ENCODE measurements around the gene CMTR2. TPM values are rescaled to one million over a fixed set of nuclear protein-coding genes. Genes with fewer than 3 reads are reported as not detected.

The CMTR2 gene
- total and polyA plus RNA-seq, 2 donors (not counting 1 experiment from before 2014, with no cell fraction given), result 10.1 to 41.3 TPM

- peak; percentile 28 for ATAC-seq (ENCODE audit: low read depth)
- peak overlapping the region; percentile 16 for H3K4me3 Mint-ChIP-seq
- Histone ChIP-seq H3K4me3 (ENCODE audit: control extremely low read depth in 1 of 5, extremely low read depth in 1 of 5, insufficient read depth in 1 of 5, low read depth in 2 of 5, low read length in 4 of 5) (no peak overlapping the region), H4K20me1 (ENCODE audit: control insufficient read depth, insufficient read depth, low read length, poor library complexity, severe bottlenecking) (no peaks in the 10 kb centered on the region), H3K36me3 (replicated peaks in 1 of 2; ENCODE audit: control extremely low read depth in 1 of 2, control insufficient read depth in 1 of 2, extremely low read depth in 1 of 2, insufficient read depth in 2 of 2, low read length in 1 of 2) (no peaks in the 10 kb centered on the region), H3K9me3 (ENCODE audit: control extremely low read depth in 1 of 3, control insufficient read depth in 2 of 3, insufficient read depth in 1 of 3, low read length in 2 of 3) (no peaks in the 10 kb centered on the region), H3K4me1 (ENCODE audit: control insufficient read depth in 2 of 2, insufficient read depth in 2 of 2, low read length in 2 of 2) (peaks cover 10 to 13% of the 10 kb centered on the region in 2 donors), H3K27me3 (replicated peaks in 1 of 4; ENCODE audit: control extremely low read depth in 1 of 4, control insufficient read depth in 3 of 4, insufficient read depth in 4 of 4, low read length in 3 of 4) (no peaks in the 10 kb centered on the region), H3K4me2 (replicated peaks; ENCODE audit: low read depth, low read length, poor library complexity, severe bottlenecking) (no peak overlapping the region), H3K9ac (ENCODE audit: low read length) (no peak overlapping the region), H2AFZ (ENCODE audit: insufficient read depth, low read depth, low read length, poor library complexity, severe bottlenecking) (no peak overlapping the region), H3K27ac (ENCODE audit: low read length in 2 of 2) (no peak overlapping the region), H3K79me2 (ENCODE audit: control insufficient read depth, insufficient read depth, low read length) (no peaks in the 10 kb centered on the region)
- H3K9me3 Mint-ChIP-seq (ENCODE audit: insufficient read depth), result no peaks in the 10 kb centered on the region
- WGBS (ENCODE audit: insufficient coverage), result no CpG with 5 or more reads among the region's 4 CpGs
- DNase-seq, result peak; percentile 21
- peak overlapping the region; percentile 1 for H3K27ac Mint-ChIP-seq
- H3K27me3 Mint-ChIP-seq, result peaks cover 3% of the 10 kb centered on the region
- H3K4me1 Mint-ChIP-seq, result peaks cover 14% of the 10 kb centered on the region
- TF ChIP-seq CTCF (IDR thresholded peaks at IDR 0.05) (no peak), EZH2 (IDR thresholded peaks at IDR 0.05; ENCODE audit: borderline replicate concordance, insufficient read depth, low read depth, low read length, poor library complexity, severe bottlenecking) (no peak)
- POLR2A ChIA-PET, result no interaction called here
- CTCF ChIA-PET, result interaction anchor here (1.1 to 1.3 kb wide), 3 partner anchors 35 to 57 kb away, joined by 3 to 7 read pairs (median 4); no protein-coding TSS in a partner anchor
- intact Hi-C loops (cut with micrococcal nuclease), result no loop called here
These were observed 34.2 kb downstream of the CMTR2 start for GRCh38 chr16:71254832-71255525.

GRCh38 chr16:71250461-71251235 is 38.6 kb downstream of the CMTR2 start:
- CTCF ChIA-PET, result interaction anchor here (1.3 to 2.6 kb wide), 2 partner anchors 61 to 360 kb away, joined by 3 to 13 read pairs; no protein-coding TSS in a partner anchor
- ATAC-seq (ENCODE audit: low read depth), result no peak
- no peaks in the 10 kb centered on the region for H3K36me3 ChIP-seq (replicated peaks in 1 of 2; ENCODE audit: control extremely low read depth in 1 of 2, control insufficient read depth in 1 of 2, extremely low read depth in 1 of 2, insufficient read depth in 2 of 2, low read length in 1 of 2)
- no peak overlapping the region for H2AFZ ChIP-seq (ENCODE audit: insufficient read depth, low read depth, low read length, poor library complexity, severe bottlenecking)
- POLR2A ChIA-PET, result no interaction called here
- no peaks in the 10 kb centered on the region for H3K9me3 ChIP-seq (ENCODE audit: control extremely low read depth in 1 of 3, control insufficient read depth in 2 of 3, insufficient read depth in 1 of 3, low read length in 2 of 3)
- H3K9me3 Mint-ChIP-seq (ENCODE audit: insufficient read depth), result no peaks in the 10 kb centered on the region
- no peak for DNase-seq
- no peak overlapping the region for H3K4me3 ChIP-seq (ENCODE audit: control extremely low read depth in 1 of 5, extremely low read depth in 1 of 5, insufficient read depth in 1 of 5, low read depth in 2 of 5, low read length in 4 of 5)
- H4K20me1 ChIP-seq (ENCODE audit: control insufficient read depth, insufficient read depth, low read length, poor library complexity, severe bottlenecking), result no peaks in the 10 kb centered on the region
- H3K4me2 ChIP-seq (replicated peaks; ENCODE audit: low read depth, low read length, poor library complexity, severe bottlenecking), result no peak overlapping the region
- no peaks in the 10 kb centered on the region for H3K79me2 ChIP-seq (ENCODE audit: control insufficient read depth, insufficient read depth, low read length)
- H3K4me1 ChIP-seq (ENCODE audit: control insufficient read depth in 2 of 2, insufficient read depth in 2 of 2, low read length in 2 of 2), result peaks cover 10% of the 10 kb centered on the region in 2 donors
- H3K4me3 Mint-ChIP-seq, result no peak overlapping the region
- no peak overlapping the region for H3K9ac ChIP-seq (ENCODE audit: low read length)
- intact Hi-C loops (cut with micrococcal nuclease), result no loop called here
- H3K4me1 Mint-ChIP-seq, result peaks cover 11% of the 10 kb centered on the region
- 98% methylated on average over 5 of the region's 5 CpGs for WGBS (ENCODE audit: insufficient coverage)
- peaks cover 3% of the 10 kb centered on the region for H3K27me3 Mint-ChIP-seq
- no peak overlapping the region for H3K27ac ChIP-seq (ENCODE audit: low read length in 2 of 2)
- H3K27ac Mint-ChIP-seq, result no peak overlapping the region
- H3K27me3 ChIP-seq (replicated peaks in 1 of 4; ENCODE audit: control extremely low read depth in 1 of 4, control insufficient read depth in 3 of 4, insufficient read depth in 4 of 4, low read length in 3 of 4), result no peaks in the 10 kb centered on the region
- TF ChIP-seq EZH2 (IDR thresholded peaks at IDR 0.05; ENCODE audit: borderline replicate concordance, insufficient read depth, low read depth, low read length, poor library complexity, severe bottlenecking) (no peak), CTCF (IDR thresholded peaks at IDR 0.05) (no peak)

All from B cell (primary cell).